Adrenal gland (tissue), 12 donors: ENCODE data around the gene VIPR2. TPM values are rescaled to one million over a fixed set of nuclear protein-coding genes. Genes with fewer than 3 reads are reported as not detected.

Experiments
- DNase-seq, 7 donors: peaks; one replicate each; pipeline ENCODE4 v3.0.0-alpha.2; 2019 to 2020
- H3K27ac ChIP-seq, 5 donors: fragments of 200-600 bp; sonication (generic) in 4 of 5; 1 replicate in 3 of 5; 2 replicates in 2 of 5; pipeline versions ENCODE4 v1.5.1 to v1.8.0; 2016 to 2020; ENCODE audit warnings: mild to moderate bottlenecking in 1 of 5
- H3K27me3 ChIP-seq: fragments of 200-600 bp; 2 replicates; pipeline ENCODE4 v1.8.0; 2021
- H3K36me3 ChIP-seq, 2 donors: fragments of 200-600 bp; replicated peaks in 1 of 2; 1 replicate in 1 of 2; 2 replicates in 1 of 2; pipeline versions ENCODE4 v1.5.1 to v1.8.0; 2018 to 2022
- H3K4me1 ChIP-seq, 2 donors: fragments of 200-600 bp; replicated peaks in 1 of 2; 1 replicate in 1 of 2; 2 replicates in 1 of 2; pipeline versions ENCODE4 v1.5.1 to v1.8.0; 2018 to 2021
- H3K4me3 ChIP-seq, 4 donors: fragments of 200-600 bp; sonication (generic) in 3 of 4; one replicate each; pipeline ENCODE4 v1.5.1; 2016 to 2018
- H3K9me3 ChIP-seq, 3 donors: fragments of 200-600 bp; sonication (generic) in 1 of 3; replicated peaks in 1 of 3; 1 replicate in 2 of 3; 2 replicates in 1 of 3; pipeline versions ENCODE4 v1.5.1 to v1.8.0; 2016 to 2021
- CTCF ChIP-seq, 6 experiments: fragments of 450-650 bp in 4 of 6; fragments of 200-600 bp in 2 of 6; sonication (generic) in 1 of 6; IDR thresholded peaks; 1 replicate in 5 of 6; 2 replicates in 1 of 6; pipeline versions ENCODE4 v1.5.1 to v1.8.0; 2016 to 2021; ENCODE audit warnings: antibody characterized with exemption in 6 of 6, mild to moderate bottlenecking in 2 of 6, moderate library complexity in 1 of 6
- POLR2A ChIP-seq, 2 donors: fragments of 450-650 bp; IDR thresholded peaks; one replicate each; pipeline ENCODE4 v1.6.1; 2017; ENCODE audit warnings: antibody characterized with exemption in 2 of 2, mild to moderate bottlenecking in 2 of 2, moderate library complexity in 1 of 2
- WGBS, 4 donors: extraction: QIAGEN DNeasy Blood & Tissue Kit in 2 of 4; methylation state at CpG; one replicate each; pipeline versions ENCODE4 v1.1.5 to v1.1.7; 2013 to 2017; 5-methylcytosine and 5-hydroxymethylcytosine counted together
- intact Hi-C, 2 donors: fragments of 100-400 bp; cut with DNase I; formaldehyde crosslinking; loops; one replicate each; pipeline versions ENCODE4 v1.14.1 to v1.15.0; 2022 to 2023
- polyA plus RNA-seq, 3 donors: library from polyadenylated mRNA; stranded (reverse); fragments of 200-250 nt in 2 of 3; fragments of 350-450 nt in 1 of 3; fragmentation: Illumina TruSeq in 1 of 3; extraction: RNeasy Lipid Tissue Mini Kit (QIAGEN cat#74804) in 1 of 3; gene quantifications; one replicate each; pipeline ENCODE4 v1.2.3, GENCODE V29; 2013 to 2014
- total RNA-seq, 9 donors: library from RNA; depleted of rRNA in 4 of 9; stranded (reverse); fragments of >200 nt in 4 of 9; fragments of 120-200 nt in 1 of 9; fragmentation: NEBNext Ultra II Directional in 1 of 9; extraction: Animal tissue kit (Norgen Biotek cat#: 25700) in 1 of 9; gene quantifications; one replicate each; pipeline versions ENCODE4 v1.1.0 to v1.2.4, GENCODE V29; 2013 to 2023
- donor health status: healthy with polysubstance abuse.
- donor health status: Bipolar disorder and iron deficiency.
- donor health status: DM: yes; HTN: yes; CAD: no.
- donor health status: DM: no; HTN: no; CAD: no.
- donor health status: DM: no; HTN: no; CAD: no.
- donor health status: DM: yes; HTN: yes; CAD: no.

VIPR2 gene
- total and polyA plus RNA-seq, 12 donors = 0.06 to 3.8 (median 0.80) TPM

- Histone ChIP-seq H3K36me3 (no peaks in the 10 kb centered on the region), H3K4me3 (no peak overlapping the region), H3K4me1 (peaks cover 0 to 11% of the 10 kb centered on the region in 2 donors), H3K9me3 (no peaks in the 10 kb centered on the region), H3K27ac (no peak overlapping the region), H3K27me3 (peaks cover 26% of the 10 kb centered on the region)
- DNase-seq = peak in 1 of 7 donors; percentile 11
- WGBS, 4 donors = 89 to 92% (median 90%) methylated on average over 17 to 23 of the region's 23 CpGs
- TF ChIP-seq POLR2A (IDR thresholded peaks at IDR 0.05) (no peak), CTCF (IDR thresholded peaks at IDR 0.05) (no peak)
- intact Hi-C loops = no loop called here
Measured at GRCh38 chr7:159140170-159140910, 4.3 kb downstream of the VIPR2 start.

GRCh38 chr7:159139639-159140038 is 5.0 kb downstream of the VIPR2 start:
- Histone ChIP-seq H3K27ac (no peak overlapping the region), H3K4me1 (peaks cover 0 to 10% of the 10 kb centered on the region in 2 donors), H3K27me3 (peaks cover 22% of the 10 kb centered on the region), H3K9me3 (no peaks in the 10 kb centered on the region), H3K36me3 (no peaks in the 10 kb centered on the region), H3K4me3 (no peak overlapping the region)
- 84 to 90% (median 87%) methylated on average over 10 of the region's 10 CpGs for WGBS, 4 donors
- intact Hi-C loops = no loop called here
- TF ChIP-seq CTCF (IDR thresholded peaks at IDR 0.05) = no peak
- no peak for TF ChIP-seq POLR2A (IDR thresholded peaks at IDR 0.05)
- peak in 1 of 7 donors; percentile 27 for DNase-seq

- Histone ChIP-seq H3K27ac (no peak overlapping the region), H3K27me3 (peaks cover 18% of the 10 kb centered on the region), H3K4me3 (no peak overlapping the region), H3K4me1 (peaks cover 0 to 6% of the 10 kb centered on the region in 2 donors), H3K36me3 (no peaks in the 10 kb centered on the region), H3K9me3 (no peaks in the 10 kb centered on the region)
- peak in 1 of 7 donors; percentile 1 for DNase-seq
- TF ChIP-seq POLR2A (IDR thresholded peaks at IDR 0.05) = no peak
- TF ChIP-seq CTCF (IDR thresholded peaks at IDR 0.05) = no peak
- intact Hi-C loops = no loop called here
- WGBS, 4 donors = 86 to 94% (median 89%) methylated on average over 10 of the region's 10 CpGs
Measured at GRCh38 chr7:159139202-159139601, 5.5 kb downstream of the VIPR2 start.

- peaks cover 11% of the 10 kb centered on the region for H3K27me3 ChIP-seq
- no peaks in the 10 kb centered on the region for H3K36me3 ChIP-seq
- DNase-seq = no peak
- WGBS, 4 donors = 85 to 93% (median 86%) methylated on average over 6 of the region's 6 CpGs
- no peaks in the 10 kb centered on the region for H3K4me1 ChIP-seq
- no peak for TF ChIP-seq CTCF (IDR thresholded peaks at IDR 0.05)
- TF ChIP-seq POLR2A (IDR thresholded peaks at IDR 0.05) = no peak
- H3K4me3 ChIP-seq = no peak overlapping the region
- intact Hi-C loops = no loop called here
- H3K27ac ChIP-seq = no peak overlapping the region
- H3K9me3 ChIP-seq = no peaks in the 10 kb centered on the region
Measured at GRCh38 chr7:159138508-159138907, 6.2 kb downstream of the VIPR2 start.
